K562 (cell line): Measurements from ENCODE around the gene WDR1. TPM values are rescaled to one million over a fixed set of nuclear protein-coding genes. Genes with fewer than 3 reads are reported as not detected.

Source experiments
- FOXJ3 ChIP-seq: sonication (generic); formaldehyde crosslinking; IDR thresholded peaks from 2 replicates; pipeline ENCODE4 v1.4.0; 2020; ENCODE audit warnings: mild to moderate bottlenecking, missing genetic modification reagents
- HDAC6 ChIP-seq: IDR thresholded peaks from 2 replicates; pipeline ENCODE4 v1.6.1; 2012; ENCODE audit warnings: low read depth, mild to moderate bottlenecking, control low read depth, inconsistent platforms, low read length, moderate library complexity
- JUN ChIP-seq, 2 experiments: sonication (generic) in 1 of 2; formaldehyde crosslinking in 1 of 2; IDR thresholded peaks; 2 replicates each; pipeline versions ENCODE4 v1.6.1 to v1.8.0; 2012 to 2022; ENCODE audit warnings: borderline replicate concordance in 2 of 2, mild to moderate bottlenecking in 2 of 2, improper control_type of control experiment in 1 of 2, low read depth in 1 of 2, low read length in 1 of 2, missing genetic modification reagents in 1 of 2
- polyA plus RNA-seq, 8 experiments: library from polyadenylated mRNA; depleted of rRNA in 4 of 8; stranded (reverse) in 5 of 8; unstranded in 3 of 8; fragments of >200 nt; fragmentation: Nextera tagmentation in 2 of 8; fragmentation: Illumina TruSeq in 1 of 8; extraction: Ambion mirVana in 2 of 8; extraction: Trizol in 1 of 8; gene quantifications; 2 replicates each; pipeline versions ENCODE4 v1.2.1 to v1.2.3, GENCODE V29; 2011 to 2014; ENCODE audit warnings: inconsistent platforms in 1 of 8, missing spikeins in 1 of 8
- total RNA-seq, 7 experiments: library from RNA; depleted of rRNA in 6 of 7; stranded (reverse); fragments of >200 nt in 6 of 7; fragmentation: Illumina TruSeq in 2 of 7; extraction: Trizol in 2 of 7; gene quantifications; 2 replicates each; pipeline versions ENCODE4 v1.2.1 to v1.2.3, GENCODE V29; 2011 to 2021; ENCODE audit warnings: low replicate concordance in 1 of 7
- TF ChIP-seq, protein P1 (sequence below), 2 experiments: fragments of 450-650 bp; formaldehyde crosslinking in 1 of 2; IDR thresholded peaks; 2 replicates each; pipeline versions ENCODE4 v1.4.0 to v1.6.1; 2014 to 2020; ENCODE audit warnings: mild to moderate bottlenecking in 2 of 2, borderline replicate concordance in 1 of 2, low read depth in 1 of 2
- TF ChIP-seq, protein P2 (sequence below): fragments of 450-650 bp; IDR thresholded peaks from 2 replicates; pipeline ENCODE4 v1.6.1; 2018; ENCODE audit warnings: mild to moderate bottlenecking, low read depth; ENCODE audit not compliant: partially characterized antibody

WDR1 gene
- total and polyA plus RNA-seq, 9 of the 15 experiments (the other 6 are each of a cell fraction or from before 2014, with no cell fraction given), result 16.1 to 213 (median 125) TPM

DNA sequence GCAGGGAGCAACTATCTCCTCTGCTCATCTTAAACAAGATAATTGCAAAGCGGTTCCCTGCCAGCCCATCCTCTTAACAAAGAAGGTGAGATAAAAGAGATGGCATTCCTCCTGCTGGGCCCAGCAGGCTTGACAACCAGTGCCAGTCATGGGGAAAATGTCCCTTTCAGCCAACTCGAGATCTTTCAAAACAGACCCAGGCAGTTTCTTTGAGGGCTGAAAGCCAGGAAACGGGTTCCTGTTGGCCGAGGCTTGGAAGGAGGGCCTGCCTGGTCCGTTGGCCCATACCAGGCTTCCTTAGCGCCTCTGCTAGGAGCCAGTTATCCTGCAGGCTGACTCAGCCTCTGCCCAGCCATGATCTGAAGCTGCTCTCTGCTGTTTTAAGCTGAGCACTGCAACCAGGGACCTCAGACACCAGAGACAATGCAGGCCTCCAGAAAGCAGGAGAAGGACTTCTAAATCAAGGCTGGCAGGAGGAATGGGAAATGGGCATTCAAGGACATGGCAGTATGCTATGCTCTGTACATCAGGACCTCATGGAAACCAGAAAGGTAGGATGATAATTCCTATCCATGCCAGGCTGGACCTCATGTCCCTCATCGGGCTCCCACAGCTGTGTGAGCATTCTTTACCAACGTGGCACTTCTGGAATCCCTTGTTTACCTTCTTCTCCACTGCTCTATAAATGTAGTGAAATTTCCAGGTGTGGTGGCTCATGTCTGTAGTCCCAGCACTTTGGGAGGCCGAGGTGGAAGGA is 52.9 kb downstream of the WDR1 start (continued):
- TF ChIP-seq, protein P1, sequence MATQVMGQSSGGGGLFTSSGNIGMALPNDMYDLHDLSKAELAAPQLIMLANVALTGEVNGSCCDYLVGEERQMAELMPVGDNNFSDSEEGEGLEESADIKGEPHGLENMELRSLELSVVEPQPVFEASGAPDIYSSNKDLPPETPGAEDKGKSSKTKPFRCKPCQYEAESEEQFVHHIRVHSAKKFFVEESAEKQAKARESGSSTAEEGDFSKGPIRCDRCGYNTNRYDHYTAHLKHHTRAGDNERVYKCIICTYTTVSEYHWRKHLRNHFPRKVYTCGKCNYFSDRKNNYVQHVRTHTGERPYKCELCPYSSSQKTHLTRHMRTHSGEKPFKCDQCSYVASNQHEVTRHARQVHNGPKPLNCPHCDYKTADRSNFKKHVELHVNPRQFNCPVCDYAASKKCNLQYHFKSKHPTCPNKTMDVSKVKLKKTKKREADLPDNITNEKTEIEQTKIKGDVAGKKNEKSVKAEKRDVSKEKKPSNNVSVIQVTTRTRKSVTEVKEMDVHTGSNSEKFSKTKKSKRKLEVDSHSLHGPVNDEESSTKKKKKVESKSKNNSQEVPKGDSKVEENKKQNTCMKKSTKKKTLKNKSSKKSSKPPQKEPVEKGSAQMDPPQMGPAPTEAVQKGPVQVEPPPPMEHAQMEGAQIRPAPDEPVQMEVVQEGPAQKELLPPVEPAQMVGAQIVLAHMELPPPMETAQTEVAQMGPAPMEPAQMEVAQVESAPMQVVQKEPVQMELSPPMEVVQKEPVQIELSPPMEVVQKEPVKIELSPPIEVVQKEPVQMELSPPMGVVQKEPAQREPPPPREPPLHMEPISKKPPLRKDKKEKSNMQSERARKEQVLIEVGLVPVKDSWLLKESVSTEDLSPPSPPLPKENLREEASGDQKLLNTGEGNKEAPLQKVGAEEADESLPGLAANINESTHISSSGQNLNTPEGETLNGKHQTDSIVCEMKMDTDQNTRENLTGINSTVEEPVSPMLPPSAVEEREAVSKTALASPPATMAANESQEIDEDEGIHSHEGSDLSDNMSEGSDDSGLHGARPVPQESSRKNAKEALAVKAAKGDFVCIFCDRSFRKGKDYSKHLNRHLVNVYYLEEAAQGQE (IDR thresholded peaks at IDR 0.05; ENCODE audit: borderline replicate concordance), result peak; percentile 64; the same call in 1 of the 2 replicates
- TF ChIP-seq, protein P1 (CRISPR knock-in tag; IDR thresholded peaks at IDR 0.05; ENCODE audit: low read depth), result no peak
- TF ChIP-seq HDAC6, result no peak
- no peak for TF ChIP-seq FOXJ3
- TF ChIP-seq, protein P2, sequence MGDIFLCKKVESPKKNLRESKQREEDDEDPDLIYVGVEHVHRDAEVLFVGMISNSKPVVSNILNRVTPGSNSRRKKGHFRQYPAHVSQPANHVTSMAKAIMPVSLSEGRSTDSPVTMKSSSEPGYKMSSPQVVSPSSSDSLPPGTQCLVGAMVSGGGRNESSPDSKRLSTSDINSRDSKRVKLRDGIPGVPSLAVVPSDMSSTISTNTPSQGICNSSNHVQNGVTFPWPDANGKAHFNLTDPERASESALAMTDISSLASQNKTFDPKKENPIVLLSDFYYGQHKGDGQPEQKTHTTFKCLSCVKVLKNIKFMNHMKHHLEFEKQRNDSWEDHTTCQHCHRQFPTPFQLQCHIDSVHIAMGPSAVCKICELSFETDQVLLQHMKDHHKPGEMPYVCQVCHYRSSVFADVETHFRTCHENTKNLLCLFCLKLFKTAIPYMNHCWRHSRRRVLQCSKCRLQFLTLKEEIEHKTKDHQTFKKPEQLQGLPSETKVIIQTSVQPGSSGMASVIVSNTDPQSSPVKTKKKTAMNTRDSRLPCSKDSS, result no peak
- 0 out of 2 replicates have a peak, but pooled peaks have one; percentile 47 for TF ChIP-seq JUN (IDR thresholded peaks at IDR 0.05; ENCODE audit: borderline replicate concordance, low read depth, low read length)
- no peak for TF ChIP-seq JUN (CRISPR knock-in tag; IDR thresholded peaks at IDR 0.05; ENCODE audit: borderline replicate concordance)
